HepG2 (cell line): ENCODE results near the gene DAZAP1. TPM values are rescaled to one million over a fixed set of nuclear protein-coding genes. Genes with fewer than 3 reads are reported as not detected.

Experiments
- CC2D1A ChIP-seq: sonication (generic); formaldehyde crosslinking; IDR thresholded peaks from 2 replicates; pipeline ENCODE4 v1.8.1; 2023; ENCODE audit warnings: mild to moderate bottlenecking, missing genetic modification reagents
- JUN ChIP-seq: sonication (generic); formaldehyde crosslinking; IDR thresholded peaks from 2 replicates; pipeline ENCODE4 v1.4.0; 2020; ENCODE audit warnings: mild to moderate bottlenecking, missing genetic modification reagents
- KLF6 ChIP-seq: IDR thresholded peaks from 2 replicates; pipeline ENCODE4 v1.8.0; 2016; ENCODE audit warnings: missing biosample characterization, missing genetic modification reagents
- LCORL ChIP-seq, 2 experiments: fragments of 450-650 bp in 1 of 2; sonication (generic) in 1 of 2; formaldehyde crosslinking in 1 of 2; IDR thresholded peaks; 2 replicates each; pipeline versions ENCODE4 v1.5.0 to v1.6.1; 2017 to 2020; ENCODE audit warnings: antibody characterized with exemption in 1 of 2, missing genetic modification reagents in 1 of 2
- NR2C2 ChIP-seq: sonication (generic); formaldehyde crosslinking; IDR thresholded peaks from 2 replicates; pipeline ENCODE4 v1.4.0; 2020; ENCODE audit warnings: missing genetic modification reagents, mild to moderate bottlenecking, moderate library complexity, borderline replicate concordance
- PCBP2 ChIP-seq: fragments of 200-400 bp; formaldehyde crosslinking; optimal IDR thresholded peaks from 2 replicates; pipeline ENCODE3; 2018; ENCODE audit warnings: low read length, low read depth; ENCODE audit not compliant: poor library complexity, severe bottlenecking
- ZEB1 ChIP-seq: IDR thresholded peaks from 2 replicates; pipeline ENCODE4 v1.6.1; 2012; ENCODE audit warnings: mild to moderate bottlenecking, low read depth, inconsistent platforms; ENCODE audit not compliant: insufficient replicate concordance
- ZMYM4 ChIP-seq: sonication (generic); formaldehyde crosslinking; IDR thresholded peaks from 2 replicates; pipeline ENCODE4 v1.8.1; 2023; ENCODE audit warnings: mild to moderate bottlenecking, missing genetic modification reagents
- ZNF235 ChIP-seq: sonication (generic); formaldehyde crosslinking; IDR thresholded peaks from 2 replicates; pipeline ENCODE4 v1.8.1; 2023; ENCODE audit warnings: mild to moderate bottlenecking, missing genetic modification reagents, borderline replicate concordance
- ZNF24 ChIP-seq: fragments of 450-650 bp; IDR thresholded peaks from 2 replicates; pipeline ENCODE4 v1.6.1; 2017; ENCODE audit warnings: antibody characterized with exemption, mild to moderate bottlenecking
- ZNF317 ChIP-seq: sonication (generic); formaldehyde crosslinking; IDR thresholded peaks from 2 replicates; pipeline ENCODE4 v1.5.0; 2020; ENCODE audit warnings: mild to moderate bottlenecking, missing genetic modification reagents
- ZNF34 ChIP-seq: sonication (generic); formaldehyde crosslinking; IDR thresholded peaks from 2 replicates; pipeline ENCODE4 v1.4.0; 2020; ENCODE audit warnings: mild to moderate bottlenecking, missing genetic modification reagents, borderline replicate concordance
- ZNF547 ChIP-seq: sonication (generic); formaldehyde crosslinking; IDR thresholded peaks from 2 replicates; pipeline ENCODE4 v1.5.1; 2020; ENCODE audit warnings: mild to moderate bottlenecking, missing genetic modification reagents
- ZNF570 ChIP-seq: sonication (generic); formaldehyde crosslinking; IDR thresholded peaks from 2 replicates; pipeline ENCODE4 v1.4.0; 2020; ENCODE audit warnings: mild to moderate bottlenecking, missing genetic modification reagents, borderline replicate concordance
- ZNF616 ChIP-seq: sonication (generic); formaldehyde crosslinking; IDR thresholded peaks from 2 replicates; pipeline ENCODE4 v1.5.0; 2020; ENCODE audit warnings: low read depth, mild to moderate bottlenecking, missing genetic modification reagents
- polyA plus RNA-seq, 8 experiments: library from polyadenylated mRNA; depleted of rRNA in 3 of 8; stranded (reverse) in 7 of 8; unstranded in 1 of 8; fragments of >200 nt; fragmentation: Illumina TruSeq in 4 of 8; extraction: Trizol in 4 of 8; gene quantifications; 2 replicates each; pipeline versions ENCODE4 v1.2.1 to v1.2.3, GENCODE V29; 2011 to 2016; ENCODE audit warnings: low read depth in 4 of 8, missing spikeins in 1 of 8, mixed read lengths in 1 of 8; ENCODE audit not compliant: insufficient read depth in 1 of 8
- total RNA-seq, 5 experiments: library from RNA; depleted of rRNA; stranded (reverse); fragments of >200 nt; fragmentation: Illumina TruSeq; extraction: Trizol; gene quantifications; 2 replicates each; pipeline ENCODE4 v1.2.3, GENCODE V29; 2016; ENCODE audit warnings: low read depth in 1 of 5
- TF ChIP-seq, protein P1 (sequence below): sonication (generic); formaldehyde crosslinking; conservative IDR thresholded peaks from 2 replicates; pipeline ENCODE4 v1.5.0; 2020; ENCODE audit warnings: missing genetic modification reagents
- TF ChIP-seq, protein P2 (sequence below): sonication (generic); formaldehyde crosslinking; IDR thresholded peaks from 2 replicates; pipeline ENCODE4 v1.4.0; 2020; ENCODE audit warnings: missing genetic modification reagents, low read depth, mild to moderate bottlenecking, borderline replicate concordance
- TF ChIP-seq, protein P3 (sequence below): sonication (generic); formaldehyde crosslinking; IDR thresholded peaks from 2 replicates; pipeline ENCODE4 v1.9.0; 2021; ENCODE audit warnings: missing genetic modification reagents, borderline replicate concordance
- TF ChIP-seq, protein P4 (sequence below): sonication (generic); formaldehyde crosslinking; IDR thresholded peaks from 2 replicates; pipeline ENCODE4 v1.4.0; 2020; ENCODE audit warnings: missing genetic modification reagents
- TF ChIP-seq, protein P5 (sequence below): sonication (generic); formaldehyde crosslinking; IDR thresholded peaks from 2 replicates; pipeline ENCODE4 v1.8.0; 2022; ENCODE audit warnings: missing genetic modification reagents, mild to moderate bottlenecking, borderline replicate concordance

Gene DAZAP1
- total and polyA plus RNA-seq, 2 of the 13 experiments (the other 11 are each of a cell fraction or from before 2014, with no cell fraction given), result 63.3 to 79.2 TPM

DNA sequence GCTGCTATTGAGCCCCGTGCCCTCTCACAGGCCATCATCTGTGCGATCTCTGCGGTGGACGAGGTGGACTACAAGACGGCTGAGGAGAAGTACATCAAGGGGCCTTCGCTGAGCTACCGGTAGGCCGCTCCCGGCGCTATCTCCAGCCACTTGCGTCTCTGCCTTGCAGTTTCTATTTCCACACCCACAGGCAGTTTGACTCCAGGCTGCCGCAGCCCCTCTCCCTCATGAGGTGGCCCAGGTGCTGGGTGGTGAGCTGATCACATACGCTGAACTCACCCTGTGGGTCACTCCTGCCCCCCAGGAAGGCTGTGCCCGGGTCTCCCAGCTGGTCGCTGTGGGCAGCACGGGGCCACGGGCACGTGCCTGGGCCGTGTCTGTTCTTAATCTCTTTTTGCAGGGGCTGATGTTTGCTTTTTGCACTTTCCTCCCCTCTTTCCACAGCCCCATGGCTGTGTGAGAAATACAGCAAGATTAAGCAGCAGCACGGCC is 34.3 kb upstream of the DAZAP1 start (continued):
- TF ChIP-seq, protein P1, sequence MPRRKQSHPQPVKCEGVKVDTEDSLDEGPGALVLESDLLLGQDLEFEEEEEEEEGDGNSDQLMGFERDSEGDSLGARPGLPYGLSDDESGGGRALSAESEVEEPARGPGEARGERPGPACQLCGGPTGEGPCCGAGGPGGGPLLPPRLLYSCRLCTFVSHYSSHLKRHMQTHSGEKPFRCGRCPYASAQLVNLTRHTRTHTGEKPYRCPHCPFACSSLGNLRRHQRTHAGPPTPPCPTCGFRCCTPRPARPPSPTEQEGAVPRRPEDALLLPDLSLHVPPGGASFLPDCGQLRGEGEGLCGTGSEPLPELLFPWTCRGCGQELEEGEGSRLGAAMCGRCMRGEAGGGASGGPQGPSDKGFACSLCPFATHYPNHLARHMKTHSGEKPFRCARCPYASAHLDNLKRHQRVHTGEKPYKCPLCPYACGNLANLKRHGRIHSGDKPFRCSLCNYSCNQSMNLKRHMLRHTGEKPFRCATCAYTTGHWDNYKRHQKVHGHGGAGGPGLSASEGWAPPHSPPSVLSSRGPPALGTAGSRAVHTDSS (CRISPR knock-in tag), result no peak
- TF ChIP-seq, protein P2, sequence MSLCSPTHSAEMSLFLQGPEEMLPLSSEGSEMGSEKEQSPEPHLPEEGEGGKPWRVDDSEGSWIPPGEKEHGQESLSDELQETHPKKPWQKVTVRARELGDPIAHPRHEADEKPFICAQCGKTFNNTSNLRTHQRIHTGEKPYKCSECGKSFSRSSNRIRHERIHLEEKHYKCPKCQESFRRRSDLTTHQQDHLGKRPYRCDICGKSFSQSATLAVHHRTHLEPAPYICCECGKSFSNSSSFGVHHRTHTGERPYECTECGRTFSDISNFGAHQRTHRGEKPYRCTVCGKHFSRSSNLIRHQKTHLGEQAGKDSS, result peak; percentile 35; the same call in 1 of the 2 replicates
- TF ChIP-seq ZNF547 (CRISPR knock-in tag) (0 out of 2 replicates have a peak, but pooled peaks have one; percentile 12), PCBP2 (no peak), CC2D1A (no peak), ZNF616 (CRISPR knock-in tag) (peak; percentile 14; the same call in 1 of the 2 replicates), KLF6 (CRISPR knock-in tag) (no peak), NR2C2 (CRISPR knock-in tag) (0 out of 2 replicates have a peak, but pooled peaks have one; percentile 26), ZEB1 (no peak), ZMYM4 (CRISPR knock-in tag) (no peak), LCORL (IDR thresholded peaks at IDR 0.05) (no peak), LCORL (CRISPR knock-in tag; IDR thresholded peaks at IDR 0.05) (no peak), ZNF317 (CRISPR knock-in tag) (no peak), ZNF24 (no peak), ZNF34 (CRISPR knock-in tag) (0 out of 2 replicates have a peak, but pooled peaks have one; percentile 62), ZNF235 (no peak), ZNF570 (CRISPR knock-in tag) (0 out of 2 replicates have a peak, but pooled peaks have one; percentile 13), JUN (CRISPR knock-in tag) (no peak)
- TF ChIP-seq, protein P3, sequence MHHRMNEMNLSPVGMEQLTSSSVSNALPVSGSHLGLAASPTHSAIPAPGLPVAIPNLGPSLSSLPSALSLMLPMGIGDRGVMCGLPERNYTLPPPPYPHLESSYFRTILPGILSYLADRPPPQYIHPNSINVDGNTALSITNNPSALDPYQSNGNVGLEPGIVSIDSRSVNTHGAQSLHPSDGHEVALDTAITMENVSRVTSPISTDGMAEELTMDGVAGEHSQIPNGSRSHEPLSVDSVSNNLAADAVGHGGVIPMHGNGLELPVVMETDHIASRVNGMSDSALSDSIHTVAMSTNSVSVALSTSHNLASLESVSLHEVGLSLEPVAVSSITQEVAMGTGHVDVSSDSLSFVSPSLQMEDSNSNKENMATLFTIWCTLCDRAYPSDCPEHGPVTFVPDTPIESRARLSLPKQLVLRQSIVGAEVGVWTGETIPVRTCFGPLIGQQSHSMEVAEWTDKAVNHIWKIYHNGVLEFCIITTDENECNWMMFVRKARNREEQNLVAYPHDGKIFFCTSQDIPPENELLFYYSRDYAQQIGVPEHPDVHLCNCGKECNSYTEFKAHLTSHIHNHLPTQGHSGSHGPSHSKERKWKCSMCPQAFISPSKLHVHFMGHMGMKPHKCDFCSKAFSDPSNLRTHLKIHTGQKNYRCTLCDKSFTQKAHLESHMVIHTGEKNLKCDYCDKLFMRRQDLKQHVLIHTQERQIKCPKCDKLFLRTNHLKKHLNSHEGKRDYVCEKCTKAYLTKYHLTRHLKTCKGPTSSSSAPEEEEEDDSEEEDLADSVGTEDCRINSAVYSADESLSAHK (CRISPR knock-in tag), result no peak
- TF ChIP-seq, protein P4, sequence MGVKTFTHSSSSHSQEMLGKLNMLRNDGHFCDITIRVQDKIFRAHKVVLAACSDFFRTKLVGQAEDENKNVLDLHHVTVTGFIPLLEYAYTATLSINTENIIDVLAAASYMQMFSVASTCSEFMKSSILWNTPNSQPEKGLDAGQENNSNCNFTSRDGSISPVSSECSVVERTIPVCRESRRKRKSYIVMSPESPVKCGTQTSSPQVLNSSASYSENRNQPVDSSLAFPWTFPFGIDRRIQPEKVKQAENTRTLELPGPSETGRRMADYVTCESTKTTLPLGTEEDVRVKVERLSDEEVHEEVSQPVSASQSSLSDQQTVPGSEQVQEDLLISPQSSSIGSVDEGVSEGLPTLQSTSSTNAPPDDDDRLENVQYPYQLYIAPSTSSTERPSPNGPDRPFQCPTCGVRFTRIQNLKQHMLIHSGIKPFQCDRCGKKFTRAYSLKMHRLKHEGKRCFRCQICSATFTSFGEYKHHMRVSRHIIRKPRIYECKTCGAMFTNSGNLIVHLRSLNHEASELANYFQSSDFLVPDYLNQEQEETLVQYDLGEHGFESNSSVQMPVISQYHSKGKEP (CRISPR knock-in tag), result no peak
- TF ChIP-seq, protein P5, sequence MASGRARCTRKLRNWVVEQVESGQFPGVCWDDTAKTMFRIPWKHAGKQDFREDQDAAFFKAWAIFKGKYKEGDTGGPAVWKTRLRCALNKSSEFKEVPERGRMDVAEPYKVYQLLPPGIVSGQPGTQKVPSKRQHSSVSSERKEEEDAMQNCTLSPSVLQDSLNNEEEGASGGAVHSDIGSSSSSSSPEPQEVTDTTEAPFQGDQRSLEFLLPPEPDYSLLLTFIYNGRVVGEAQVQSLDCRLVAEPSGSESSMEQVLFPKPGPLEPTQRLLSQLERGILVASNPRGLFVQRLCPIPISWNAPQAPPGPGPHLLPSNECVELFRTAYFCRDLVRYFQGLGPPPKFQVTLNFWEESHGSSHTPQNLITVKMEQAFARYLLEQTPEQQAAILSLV (CRISPR knock-in tag), result 0 out of 2 replicates have a peak, but pooled peaks have one; percentile 42
